Measurements from ENCODE around the gene RTN1. TPM values are rescaled to one million over a fixed set of nuclear protein-coding genes. Genes with fewer than 3 reads are reported as not detected.

The RTN1 gene
- total and polyA plus RNA-seq, 12 donors, result 2.9 to 19.7 (median 7.6) TPM

GRCh38 chr14:59850458-59850857 lies 20.1 kb downstream of the RTN1 start:
- Histone ChIP-seq H3K27me3 (no peaks in the 10 kb centered on the region), H3K4me1 (replicated peaks in 1 of 2) (no peaks in the 10 kb centered on the region), H3K9me3 (replicated peaks in 1 of 3) (no peaks in the 10 kb centered on the region), H3K4me3 (no peak overlapping the region), H3K27ac (no peak overlapping the region), H3K36me3 (replicated peaks in 1 of 2) (no peaks in the 10 kb centered on the region)
- no peak for DNase-seq
- WGBS, 4 donors, result 74 to 85% (median 80%) methylated on average over 2 of the region's 2 CpGs
- TF ChIP-seq POLR2A (IDR thresholded peaks at IDR 0.05), result no peak
- TF ChIP-seq, protein P1, sequence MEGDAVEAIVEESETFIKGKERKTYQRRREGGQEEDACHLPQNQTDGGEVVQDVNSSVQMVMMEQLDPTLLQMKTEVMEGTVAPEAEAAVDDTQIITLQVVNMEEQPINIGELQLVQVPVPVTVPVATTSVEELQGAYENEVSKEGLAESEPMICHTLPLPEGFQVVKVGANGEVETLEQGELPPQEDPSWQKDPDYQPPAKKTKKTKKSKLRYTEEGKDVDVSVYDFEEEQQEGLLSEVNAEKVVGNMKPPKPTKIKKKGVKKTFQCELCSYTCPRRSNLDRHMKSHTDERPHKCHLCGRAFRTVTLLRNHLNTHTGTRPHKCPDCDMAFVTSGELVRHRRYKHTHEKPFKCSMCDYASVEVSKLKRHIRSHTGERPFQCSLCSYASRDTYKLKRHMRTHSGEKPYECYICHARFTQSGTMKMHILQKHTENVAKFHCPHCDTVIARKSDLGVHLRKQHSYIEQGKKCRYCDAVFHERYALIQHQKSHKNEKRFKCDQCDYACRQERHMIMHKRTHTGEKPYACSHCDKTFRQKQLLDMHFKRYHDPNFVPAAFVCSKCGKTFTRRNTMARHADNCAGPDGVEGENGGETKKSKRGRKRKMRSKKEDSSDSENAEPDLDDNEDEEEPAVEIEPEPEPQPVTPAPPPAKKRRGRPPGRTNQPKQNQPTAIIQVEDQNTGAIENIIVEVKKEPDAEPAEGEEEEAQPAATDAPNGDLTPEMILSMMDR (IDR thresholded peaks at IDR 0.05), result no peak
- intact Hi-C loops (cut with DNase I), result no loop called here

- no peaks in the 10 kb centered on the region for H3K27me3 ChIP-seq
- H3K36me3 ChIP-seq (replicated peaks in 1 of 2), result no peaks in the 10 kb centered on the region
- H3K27ac ChIP-seq, result no peak overlapping the region
- intact Hi-C loops (cut with DNase I), result no loop called here
- H3K4me1 ChIP-seq (replicated peaks in 1 of 2), result no peaks in the 10 kb centered on the region
- 63 to 71% (median 68%) methylated on average over 1 of the region's 1 CpG for WGBS, 4 donors
- no peak for TF ChIP-seq POLR2A (IDR thresholded peaks at IDR 0.05)
- TF ChIP-seq, protein P1 (IDR thresholded peaks at IDR 0.05), result no peak
- H3K9me3 ChIP-seq (replicated peaks in 1 of 3), result no peaks in the 10 kb centered on the region
- peak in 2 of 7 donors; percentile 11 to 19 for DNase-seq
- H3K4me3 ChIP-seq, result no peak overlapping the region
Observed at GRCh38 chr14:59849411-59850130, 21.0 kb downstream of the RTN1 start.

DNA sequence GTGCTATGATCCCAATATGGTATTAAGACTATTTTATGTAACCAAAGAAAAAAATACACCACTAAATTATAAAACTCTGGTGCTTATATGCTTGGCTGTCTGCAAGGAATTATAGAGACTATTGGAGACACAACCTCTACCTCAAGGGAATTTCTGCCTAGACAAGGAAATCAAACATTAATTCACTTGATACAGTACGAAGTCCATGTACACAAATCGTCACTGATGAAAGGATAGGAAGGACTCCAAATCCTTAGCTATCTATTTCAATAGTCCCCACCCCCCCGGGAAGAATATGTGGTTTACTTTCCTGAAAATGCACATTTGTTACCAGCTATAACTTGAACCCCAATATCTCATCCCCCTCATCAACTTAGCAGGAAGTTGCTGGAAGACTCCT lies 21.9 kb downstream of the RTN1 start:
- Histone ChIP-seq H3K36me3 (replicated peaks in 1 of 2) (no peaks in the 10 kb centered on the region), H3K4me3 (no peak overlapping the region), H3K9me3 (replicated peaks in 1 of 3) (no peaks in the 10 kb centered on the region), H3K27ac (no peak overlapping the region), H3K27me3 (no peaks in the 10 kb centered on the region), H3K4me1 (replicated peaks in 1 of 2) (no peaks in the 10 kb centered on the region)
- 65 to 81% (median 80%) methylated on average over 3 of the region's 3 CpGs for WGBS, 4 donors
- intact Hi-C loops (cut with DNase I), result no loop called here
- TF ChIP-seq, protein P1 (IDR thresholded peaks at IDR 0.05), result no peak
- no peak for TF ChIP-seq POLR2A (IDR thresholded peaks at IDR 0.05)
- DNase-seq, result no peak

DNA sequence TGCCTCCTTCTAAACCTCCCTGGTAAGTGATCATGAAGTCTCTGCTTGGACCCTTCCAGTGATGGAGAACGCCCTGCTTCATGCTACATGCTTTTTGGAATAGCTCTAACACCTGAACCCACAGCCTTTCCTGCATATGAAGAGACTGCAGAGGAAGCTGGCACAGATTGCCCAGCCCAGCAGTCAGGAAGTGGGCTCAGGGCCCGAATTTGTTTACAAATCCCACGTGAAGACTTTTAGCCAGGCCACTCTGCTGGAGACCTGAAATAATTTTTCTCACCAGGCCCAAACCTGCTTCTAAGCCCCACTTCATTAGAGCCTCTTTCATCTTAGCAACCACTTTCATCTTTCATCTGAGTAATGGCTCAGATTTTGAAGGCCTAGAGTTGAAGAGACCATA lies 22.9 kb downstream of the RTN1 start:
- Histone ChIP-seq H3K4me3 (no peak overlapping the region), H3K27me3 (no peaks in the 10 kb centered on the region), H3K36me3 (replicated peaks in 1 of 2) (no peaks in the 10 kb centered on the region), H3K9me3 (replicated peaks in 1 of 3) (no peaks in the 10 kb centered on the region), H3K4me1 (replicated peaks in 1 of 2) (no peaks in the 10 kb centered on the region), H3K27ac (no peak overlapping the region)
- intact Hi-C loops (cut with DNase I), result no loop called here
- no peak for DNase-seq
- WGBS, 4 donors, result 35 to 61% (median 42%) methylated on average over 2 to 3 of the region's 3 CpGs
- TF ChIP-seq, protein P1 (IDR thresholded peaks at IDR 0.05), result no peak
- no peak for TF ChIP-seq POLR2A (IDR thresholded peaks at IDR 0.05)

Measured in adrenal gland (tissue), 12 donors.